GM21737 (cell line): ENCODE measurements around the gene PDCL3.

ENCODE experiments used
- ATAC-seq: cut with Tn5 transposase; IDR thresholded peaks from one replicate; pipeline ENCODE4 v1.9.1; 2021; ENCODE audit warnings: mild to moderate bottlenecking, moderate library complexity; ENCODE audit not compliant: unreplicated experiment

PDCL3 gene

GRCh38 chr2:100562613-100563406 is at the start of gene PDCL3:
Gene PDCL3 (plus strand): TSS chr2:100562993. CDS start chr2:100563068, 75 bp downstream.
- ATAC-seq, result peak; percentile 93

GRCh38 chr2:100513650-100514049 is 49.1 kb upstream of the PDCL3 start:
- no peak for ATAC-seq

DNA sequence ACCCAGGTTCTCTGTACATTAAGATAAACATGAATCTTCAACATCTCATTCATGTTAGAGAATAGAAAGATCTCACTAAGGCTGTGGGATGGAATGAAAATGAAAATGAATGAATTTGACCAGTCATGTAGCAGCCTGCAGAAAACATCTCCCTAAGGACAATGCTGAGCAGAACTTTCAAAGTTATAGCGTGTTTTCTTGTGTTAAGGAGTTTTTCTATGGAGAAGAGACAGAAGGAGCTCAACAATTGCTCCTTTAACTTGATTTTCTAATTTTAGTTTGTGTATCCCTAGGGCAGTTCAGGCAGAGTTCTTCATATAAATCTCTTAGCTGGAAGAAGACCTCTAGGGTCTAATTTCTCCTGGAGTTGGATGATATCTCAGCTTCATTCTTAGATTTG is 45.2 kb upstream of the PDCL3 start:
- ATAC-seq, result no peak

GRCh38 chr2:100518801-100519200 is 44.0 kb upstream of the PDCL3 start:
- no peak for ATAC-seq

GRCh38 chr2:100520224-100520623 is 42.6 kb upstream of the PDCL3 start:
- ATAC-seq, result no peak

GRCh38 chr2:100522430-100522829 is 40.4 kb upstream of the PDCL3 start:
- no peak for ATAC-seq

- no peak for ATAC-seq
These were observed 38.5 kb upstream of the PDCL3 start for GRCh38 chr2:100524331-100524730.

- no peak for ATAC-seq
These were observed 35.9 kb upstream of the PDCL3 start for GRCh38 chr2:100526868-100527267.

DNA sequence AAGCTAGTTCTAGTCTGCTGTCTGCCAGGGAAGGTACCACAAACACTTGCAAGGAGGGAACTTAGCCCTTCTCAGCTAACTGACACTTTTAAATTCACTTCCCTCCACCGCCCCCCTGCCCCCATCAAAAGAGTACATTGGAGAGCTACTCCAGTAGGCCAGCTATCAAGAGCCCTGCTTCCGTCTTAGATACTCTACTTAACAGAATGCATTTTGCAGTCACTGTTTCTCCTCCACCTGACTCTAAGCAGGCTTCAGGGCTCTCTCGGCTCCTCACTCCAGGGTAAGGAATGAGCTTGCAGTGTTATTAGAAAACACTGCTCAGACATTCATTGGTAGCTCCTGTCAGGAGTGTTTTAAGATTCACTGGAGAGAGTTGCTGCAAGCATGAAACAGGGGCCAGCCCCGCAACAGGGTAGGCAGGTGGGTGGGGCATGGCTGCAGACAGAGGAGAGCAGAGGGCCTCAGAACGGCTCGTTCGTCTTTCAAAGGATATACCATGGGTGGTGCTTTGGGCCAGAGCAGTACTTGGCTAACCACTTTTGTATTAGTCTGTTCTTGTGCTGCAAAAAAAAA is 35.3 kb upstream of the PDCL3 start:
- no peak for ATAC-seq

GRCh38 chr2:100529176-100529575 is 33.6 kb upstream of the PDCL3 start:
- no peak for ATAC-seq

DNA sequence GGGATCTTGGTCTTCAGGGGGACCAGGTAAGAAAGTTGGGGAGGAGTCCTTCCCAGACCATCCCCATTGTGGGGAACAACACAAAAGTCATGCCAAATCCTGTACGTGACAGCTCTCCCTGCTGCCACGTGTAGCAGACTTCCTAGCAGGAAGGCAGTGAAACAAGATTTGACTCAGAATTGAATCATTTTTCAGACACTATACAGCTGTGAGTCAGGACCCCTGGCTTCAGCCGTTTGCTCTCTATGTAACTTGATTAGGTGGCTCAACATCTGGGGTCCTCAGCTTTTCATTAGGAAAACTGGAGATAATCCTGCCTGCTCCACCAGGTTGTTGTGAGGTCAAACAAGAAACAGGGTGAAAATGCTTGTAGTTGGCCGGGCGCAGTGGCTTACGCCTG is 32.9 kb upstream of the PDCL3 start:
- no peak for ATAC-seq

GRCh38 chr2:100535855-100536254 is 26.9 kb upstream of the PDCL3 start:
- ATAC-seq, result no peak

- ATAC-seq, result no peak
These were observed 24.9 kb upstream of the PDCL3 start for GRCh38 chr2:100537918-100538317.

DNA sequence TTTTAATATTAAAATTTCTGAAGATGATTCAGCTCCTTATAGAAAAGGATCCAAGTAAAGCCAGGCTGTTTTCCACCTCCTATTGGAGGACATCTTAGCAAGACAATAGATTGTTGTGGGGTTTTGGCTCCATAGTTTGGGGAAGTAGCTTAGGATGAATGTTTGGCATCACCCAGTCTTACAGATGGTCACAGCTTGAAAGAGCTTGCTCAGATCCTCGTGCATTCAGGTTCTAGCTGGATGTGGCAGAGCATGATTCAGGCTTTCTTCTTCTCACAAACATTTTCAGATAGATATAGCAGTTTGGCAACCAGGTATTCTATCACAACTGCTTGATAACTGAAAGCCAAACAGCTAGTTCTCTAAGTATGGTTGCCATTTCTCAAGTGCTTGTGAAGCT is 23.6 kb upstream of the PDCL3 start:
- ATAC-seq, result no peak

- no peak for ATAC-seq
These were observed 21.4 kb upstream of the PDCL3 start for GRCh38 chr2:100541404-100541803.

DNA sequence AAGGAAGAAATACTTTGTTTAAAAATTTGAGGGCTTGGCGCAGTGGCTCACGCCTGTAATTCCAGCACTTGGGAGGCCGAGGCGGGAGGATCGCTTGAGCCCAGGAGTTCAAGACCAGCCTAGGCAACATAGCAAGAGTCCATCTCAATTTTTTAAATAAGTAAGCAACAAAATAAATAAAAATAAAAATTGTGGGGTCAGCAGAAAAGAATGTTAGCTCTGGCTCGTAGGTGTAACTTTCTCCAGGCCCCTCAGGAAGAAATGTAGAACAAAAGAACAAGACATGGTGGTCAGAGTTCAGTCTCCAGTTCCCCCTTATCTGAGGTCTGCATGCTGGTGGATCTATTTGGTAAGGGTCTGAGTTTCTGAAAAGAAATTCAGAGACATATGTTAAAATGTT is 20.4 kb upstream of the PDCL3 start:
- ATAC-seq, result no peak

DNA sequence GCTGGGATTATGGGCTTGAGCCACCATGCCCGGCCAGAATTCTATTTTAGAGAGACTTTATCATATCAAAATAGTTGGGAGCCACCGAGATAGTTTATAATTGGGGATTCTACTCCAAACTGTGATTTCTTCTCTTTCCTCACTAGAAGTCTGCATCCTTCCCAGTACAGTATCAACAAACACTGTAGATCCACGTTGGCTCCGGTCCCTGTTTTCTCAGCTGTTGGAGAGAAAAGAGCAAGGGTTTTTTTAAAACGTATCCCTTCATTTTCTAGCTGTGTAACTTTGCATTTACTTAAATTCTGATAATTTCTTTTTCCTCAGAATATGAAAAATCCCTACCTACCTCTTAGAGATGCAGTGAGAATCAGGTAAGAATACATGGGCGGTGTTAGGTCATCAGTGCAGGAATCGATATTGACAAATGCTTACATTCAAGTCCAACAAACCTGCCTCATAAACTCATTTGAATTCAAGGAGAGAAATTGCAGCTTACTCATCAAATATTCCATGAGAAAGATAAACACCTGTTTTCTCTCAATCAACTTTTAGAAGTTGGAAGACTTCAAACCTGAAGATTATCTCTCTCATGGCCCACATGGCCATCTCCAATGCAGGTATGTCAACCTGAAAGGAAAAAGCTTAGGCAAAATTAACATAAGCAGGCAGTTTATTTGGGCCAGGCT is 17.7 kb upstream of the PDCL3 start:
- ATAC-seq, result no peak

- ATAC-seq, result no peak
These were observed 16.3 kb upstream of the PDCL3 start for GRCh38 chr2:100546469-100546868.

DNA sequence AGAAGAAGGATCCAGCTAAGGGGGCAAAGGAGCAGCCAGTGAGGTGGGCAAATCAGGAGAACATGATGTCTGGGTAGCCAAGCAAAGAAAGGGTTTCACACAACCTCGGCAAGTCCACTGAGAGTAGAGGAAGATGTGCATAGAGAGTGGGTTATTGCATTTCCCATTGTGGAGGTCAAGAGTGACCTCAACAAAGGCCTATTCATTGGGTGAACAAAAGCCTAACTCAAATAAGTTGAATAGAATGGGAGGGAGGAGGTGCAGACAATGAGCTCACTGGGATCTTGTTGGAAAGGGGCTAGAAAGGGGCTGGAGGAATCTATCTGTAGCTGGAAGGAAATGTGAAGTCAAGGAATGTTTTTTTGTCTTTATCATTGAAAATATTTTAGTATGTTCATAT is 14.0 kb upstream of the PDCL3 start:
- ATAC-seq, result no peak

DNA sequence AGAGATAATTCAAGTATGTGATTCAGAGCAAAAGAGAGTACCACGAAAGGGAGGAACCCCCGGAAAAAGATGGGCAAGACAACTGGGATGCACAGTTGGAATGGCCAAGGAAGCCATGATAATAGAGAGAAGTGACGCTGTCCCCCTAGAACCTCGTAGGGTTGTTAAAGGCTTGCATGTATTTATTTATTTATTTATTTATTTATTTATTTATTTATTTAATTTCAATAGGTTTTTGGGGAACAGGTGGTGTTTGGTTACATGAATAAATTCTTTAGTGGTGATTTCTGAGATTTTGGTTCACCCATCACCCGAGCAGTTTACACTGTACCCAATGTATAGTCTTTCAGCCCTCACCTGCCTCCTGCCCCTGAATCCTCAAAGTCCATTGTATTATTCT is 11.5 kb upstream of the PDCL3 start:
- no peak for ATAC-seq

DNA sequence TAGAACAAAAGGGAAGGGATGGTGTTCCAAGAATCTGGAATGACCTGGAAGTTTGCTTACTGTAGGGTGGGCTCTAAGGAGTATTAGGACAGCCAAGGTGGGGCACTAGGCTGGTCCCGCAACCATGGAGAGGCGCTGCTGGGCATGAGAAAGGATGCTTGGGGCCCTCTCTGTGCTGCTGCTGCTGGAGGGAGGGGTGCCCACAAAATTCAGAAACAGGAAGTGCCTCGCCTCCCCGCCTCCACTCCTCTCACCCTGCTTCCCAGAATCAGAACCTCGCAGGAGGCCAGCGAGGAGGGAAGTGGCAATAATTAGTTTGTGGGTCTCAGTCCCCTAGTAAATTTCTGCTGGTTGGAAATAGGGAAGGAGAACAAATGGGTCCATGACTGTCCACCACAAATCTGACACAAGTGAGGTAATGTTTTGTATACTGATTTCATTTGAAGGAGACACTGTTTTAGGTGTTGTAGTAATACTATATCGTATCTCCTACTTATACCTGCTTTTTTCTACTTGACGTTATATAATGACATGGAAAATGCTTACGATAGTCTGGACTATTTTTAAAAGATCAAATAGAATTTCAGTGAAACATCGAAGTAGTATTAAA is 7.9 kb upstream of the PDCL3 start:
- no peak for ATAC-seq

DNA sequence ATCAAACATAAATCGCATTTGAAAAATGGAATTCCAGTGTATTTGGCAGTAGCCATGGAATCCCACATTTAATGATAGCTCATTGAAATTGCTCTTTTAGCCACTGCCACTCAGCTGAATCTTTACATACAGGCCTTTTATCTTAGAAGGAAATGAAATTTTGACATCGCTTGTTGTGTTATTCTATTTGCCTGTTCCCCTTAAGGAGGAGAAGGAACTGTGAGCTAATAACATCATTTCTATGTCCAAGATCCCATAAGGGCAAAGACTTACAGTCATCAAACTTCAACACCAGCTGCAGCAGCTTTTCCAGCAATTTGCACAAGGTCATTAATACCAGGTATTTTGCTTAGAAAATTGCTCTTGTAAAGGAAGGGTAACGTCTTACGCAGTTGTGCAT is 6.0 kb upstream of the PDCL3 start:
- ATAC-seq, result no peak
